CD1c-positive myeloid dendritic cell (primary cell): Measurements from ENCODE around the gene GCAT.
"Not testable (repeated sequence)": the region's sequence is repeated elsewhere in the genome, so short reads cannot be mapped to it uniquely, and the experiment has no call there.

ENCODE experiments used
- DNase-seq: peaks from one replicate; pipeline ENCODE4 v3.0.0-alpha.2; 2016; ENCODE audit errors: extremely low spot score

The GCAT gene

DNA sequence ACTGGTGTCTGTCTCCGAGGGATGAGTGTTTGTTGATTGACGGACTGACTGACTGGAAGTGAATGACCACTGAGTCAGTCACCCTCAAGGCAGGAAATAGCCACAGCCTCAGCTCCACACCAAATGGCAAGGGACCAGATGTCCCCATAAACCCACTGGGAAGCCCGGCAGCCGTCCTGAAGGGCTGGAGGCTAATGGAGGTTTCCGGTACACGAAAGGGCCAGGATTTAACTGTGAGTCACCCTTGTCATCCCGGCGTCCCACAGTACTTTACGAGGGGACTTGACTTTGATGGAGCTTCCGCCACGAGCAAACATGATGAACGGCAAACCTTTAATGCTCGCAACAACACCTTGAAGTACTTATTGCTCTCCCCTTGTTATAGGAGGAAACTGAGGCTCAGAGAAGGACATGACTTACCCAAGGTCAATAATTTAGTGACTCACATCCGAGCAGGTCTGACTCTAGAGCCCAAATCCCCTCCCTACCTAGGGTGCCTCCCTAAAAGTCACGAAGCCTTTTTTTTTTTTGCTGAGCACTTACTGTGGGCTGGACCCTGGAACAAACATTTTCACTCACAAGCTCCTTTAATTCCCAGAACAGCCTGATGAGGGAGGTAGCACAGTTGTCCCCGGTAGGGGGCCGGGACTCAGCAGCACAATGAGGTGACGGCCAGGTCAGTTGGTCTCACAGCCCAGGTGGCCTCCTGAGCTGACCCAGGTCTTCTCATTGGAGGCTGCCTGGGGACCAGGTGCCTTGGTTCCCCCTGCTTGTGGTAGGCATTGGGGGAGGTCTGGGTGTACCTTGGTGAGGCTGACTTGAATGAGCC lies 25.2 kb upstream of the GCAT start:
- DNase-seq: no peak

DNA sequence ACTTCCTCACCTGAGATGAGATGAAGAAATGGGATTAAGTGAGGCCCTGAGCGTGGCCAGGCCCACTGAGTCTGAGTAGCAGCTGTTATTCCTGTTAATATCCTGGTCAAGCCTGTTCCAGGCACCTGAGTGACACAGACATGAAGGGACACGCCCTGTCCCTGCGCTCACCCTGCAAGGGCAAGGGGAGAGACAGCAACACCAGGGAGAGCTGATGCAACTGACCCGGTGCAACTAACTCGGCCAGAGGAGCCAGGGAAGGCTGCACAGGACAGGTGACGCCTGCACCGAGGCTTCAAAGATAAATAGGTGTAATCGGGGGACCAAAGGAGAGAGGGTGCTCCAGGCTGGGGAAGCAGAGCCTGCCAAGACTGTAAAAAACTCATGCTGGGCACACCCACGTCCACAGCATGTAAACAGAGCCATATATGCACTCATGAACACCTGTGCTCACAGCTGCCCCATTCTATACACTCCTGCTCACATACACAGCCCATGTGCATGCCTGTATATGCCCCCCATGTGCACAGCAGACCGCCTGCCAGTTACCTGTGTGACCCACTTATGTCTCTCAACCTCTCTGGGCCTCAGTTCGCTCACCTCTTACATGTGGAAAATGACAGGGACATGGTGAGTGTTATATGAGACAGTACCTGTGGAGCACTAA lies 22.8 kb upstream of the GCAT start:
- no peak for DNase-seq

DNA sequence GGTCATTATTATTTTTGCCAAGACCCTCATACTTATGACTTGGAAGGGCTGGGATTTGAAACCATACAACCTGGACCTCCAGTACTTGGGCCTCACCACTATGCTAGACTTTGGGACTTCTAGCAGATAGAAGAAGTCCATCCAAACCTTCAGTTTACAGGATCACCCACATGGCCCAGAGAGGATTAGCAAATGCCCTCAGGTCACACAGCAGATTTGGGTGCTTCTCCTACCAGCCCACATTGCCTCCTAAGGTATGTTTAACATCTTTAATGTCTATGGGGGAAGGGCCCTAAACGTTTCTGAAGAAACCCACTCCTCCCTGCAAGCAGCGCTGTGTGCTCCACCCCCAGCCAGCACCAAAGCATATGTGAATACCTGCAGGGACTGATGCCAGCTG lies 17.5 kb upstream of the GCAT start:
- no peak for DNase-seq

DNA sequence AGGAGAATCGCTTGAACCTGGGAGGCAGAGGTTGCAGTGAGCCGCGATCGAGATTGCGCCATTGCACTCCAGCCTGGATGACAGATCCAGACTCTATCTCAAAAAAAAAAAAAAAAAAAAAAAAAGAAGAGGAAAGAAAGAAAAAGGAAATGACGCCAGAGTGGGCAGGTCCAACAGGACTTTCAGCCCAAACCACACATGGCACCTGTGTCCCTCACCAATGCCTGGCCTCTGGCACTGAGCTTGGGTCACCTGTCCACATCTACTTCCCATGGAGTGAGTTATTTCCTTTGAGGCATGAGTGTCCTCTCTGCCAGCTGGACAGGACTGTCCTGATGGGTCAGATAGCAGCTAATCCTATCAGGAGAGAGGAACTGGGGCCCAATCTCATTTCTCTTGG lies 15.2 kb upstream of the GCAT start:
- DNase-seq: no peak

DNA sequence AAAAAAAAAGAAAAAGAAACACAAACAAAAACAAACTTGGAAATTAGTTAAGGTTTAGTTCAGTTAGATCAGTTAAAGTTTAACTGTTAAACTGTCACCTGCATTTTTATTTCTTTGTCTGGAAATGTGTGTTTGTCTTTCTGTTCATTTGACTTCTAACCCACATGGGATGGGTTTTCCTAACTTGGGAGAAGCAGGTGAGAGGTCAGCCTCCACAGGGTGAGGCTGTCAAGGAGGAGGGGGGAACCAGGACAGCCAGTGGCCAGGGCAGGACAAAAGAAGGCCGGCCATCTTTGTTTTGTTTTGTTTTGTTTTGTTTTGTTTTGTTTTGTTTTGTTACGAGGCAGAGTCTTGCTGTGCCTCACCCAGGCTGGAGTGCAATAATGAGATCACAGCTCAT lies 13.4 kb upstream of the GCAT start:
- no peak for DNase-seq

DNA sequence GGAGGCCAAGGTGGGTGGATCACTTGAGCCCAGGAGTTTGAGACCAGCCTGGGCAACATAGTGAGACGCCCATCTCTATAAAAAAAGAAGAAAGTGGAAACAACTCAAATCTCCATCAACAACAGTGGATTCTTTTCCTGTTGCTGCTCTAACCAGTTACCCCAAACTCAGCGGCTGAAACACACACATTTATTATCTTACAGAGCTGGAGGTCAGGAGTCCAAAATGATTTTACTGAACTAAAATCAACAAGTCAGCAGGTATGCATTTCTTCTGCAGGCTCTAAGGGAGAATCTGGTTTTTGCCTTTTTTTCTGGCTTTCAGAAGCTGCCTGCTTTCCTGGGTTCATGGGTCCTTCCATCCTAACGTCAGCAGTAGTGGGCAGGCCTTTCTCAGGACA lies 11.7 kb upstream of the GCAT start:
- no peak for DNase-seq

DNA sequence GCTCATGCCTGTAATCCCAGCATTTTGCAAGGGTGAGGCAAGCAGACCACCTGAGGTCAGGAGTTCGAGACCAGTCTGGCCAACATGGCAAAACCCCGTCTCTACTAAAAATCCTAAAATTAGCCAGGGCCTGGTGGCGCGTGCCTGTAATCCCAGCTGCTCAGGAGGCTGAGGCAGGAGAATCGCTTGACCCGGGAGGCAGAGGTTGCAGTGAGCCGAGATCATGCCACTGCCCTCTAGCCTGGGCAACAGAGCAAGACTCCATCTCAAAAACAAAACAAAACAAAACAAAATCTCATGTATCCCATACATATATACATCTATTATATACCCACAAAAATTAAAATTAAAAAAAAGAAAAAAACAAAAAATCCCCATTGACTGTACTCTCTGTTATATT lies 10.5 kb upstream of the GCAT start:
- not testable (repeated sequence) for DNase-seq

DNA sequence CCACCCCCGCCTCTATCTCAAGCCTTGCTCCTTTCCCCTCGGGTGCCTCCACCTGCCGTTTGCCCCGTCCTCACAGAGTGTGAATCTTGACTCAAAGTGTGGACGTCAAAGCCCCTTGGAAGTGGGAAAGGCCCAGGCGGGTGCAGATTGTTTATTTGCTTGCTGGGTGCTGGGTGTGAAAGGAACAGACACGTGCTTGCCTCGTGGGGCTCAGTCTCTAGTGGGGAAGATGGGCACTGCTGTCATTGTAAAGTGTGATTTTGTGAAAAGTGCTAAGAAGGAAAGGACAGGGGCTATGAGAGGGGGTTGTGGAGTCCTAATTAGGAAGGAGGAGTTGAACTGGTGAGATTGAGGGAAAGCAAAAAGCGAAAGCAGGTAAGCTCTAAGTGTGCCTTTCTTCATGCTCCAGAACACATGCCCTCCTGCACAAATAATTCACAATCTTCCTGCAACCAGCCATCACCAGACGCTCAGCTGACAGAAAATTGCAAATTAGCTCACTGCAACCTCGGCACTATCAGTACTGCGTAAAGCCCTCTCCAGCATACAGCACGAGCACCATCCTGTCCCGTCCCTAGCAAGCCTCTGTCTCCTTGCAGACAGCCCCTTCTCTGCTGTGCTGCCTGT lies 9.7 kb upstream of the GCAT start:
- no peak for DNase-seq

DNA sequence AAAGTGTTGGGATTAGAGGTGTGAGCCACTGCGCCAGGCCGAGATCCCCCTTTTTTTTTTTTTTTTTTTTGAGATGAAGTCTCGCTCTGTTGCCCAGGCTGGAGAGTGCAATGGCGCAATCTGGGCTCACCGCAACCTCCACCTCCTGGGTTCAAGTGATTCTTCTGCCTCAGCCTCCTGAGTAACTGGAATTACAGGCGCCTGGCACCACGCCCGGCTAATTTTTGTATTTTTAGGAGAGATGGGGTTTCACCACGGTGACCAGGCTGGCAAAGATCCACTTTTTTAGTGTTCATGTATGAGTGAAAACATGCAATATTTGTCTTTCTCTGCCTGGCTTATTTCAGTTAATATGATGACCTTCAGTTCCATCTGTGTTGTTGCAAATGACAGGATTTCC lies 7.8 kb upstream of the GCAT start:
- DNase-seq: not testable (repeated sequence)

DNA sequence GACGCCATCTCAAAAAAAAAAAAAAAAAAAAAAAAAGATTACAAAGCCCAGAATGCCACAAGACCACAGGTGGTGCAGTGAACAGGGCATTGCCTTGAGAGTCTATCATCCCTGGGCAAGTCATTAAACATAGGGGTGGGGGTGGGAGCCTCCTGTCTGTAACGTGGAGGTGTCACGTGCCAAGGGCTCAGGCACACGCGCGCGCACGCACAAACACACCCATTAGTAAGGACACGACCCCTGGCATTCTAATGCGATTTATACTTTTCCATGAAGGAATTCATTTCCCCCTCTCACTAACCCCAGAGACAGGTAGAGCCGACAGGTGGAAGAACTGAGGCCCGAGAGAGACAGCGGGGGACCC lies 5.8 kb upstream of the GCAT start:
- no peak for DNase-seq

DNA sequence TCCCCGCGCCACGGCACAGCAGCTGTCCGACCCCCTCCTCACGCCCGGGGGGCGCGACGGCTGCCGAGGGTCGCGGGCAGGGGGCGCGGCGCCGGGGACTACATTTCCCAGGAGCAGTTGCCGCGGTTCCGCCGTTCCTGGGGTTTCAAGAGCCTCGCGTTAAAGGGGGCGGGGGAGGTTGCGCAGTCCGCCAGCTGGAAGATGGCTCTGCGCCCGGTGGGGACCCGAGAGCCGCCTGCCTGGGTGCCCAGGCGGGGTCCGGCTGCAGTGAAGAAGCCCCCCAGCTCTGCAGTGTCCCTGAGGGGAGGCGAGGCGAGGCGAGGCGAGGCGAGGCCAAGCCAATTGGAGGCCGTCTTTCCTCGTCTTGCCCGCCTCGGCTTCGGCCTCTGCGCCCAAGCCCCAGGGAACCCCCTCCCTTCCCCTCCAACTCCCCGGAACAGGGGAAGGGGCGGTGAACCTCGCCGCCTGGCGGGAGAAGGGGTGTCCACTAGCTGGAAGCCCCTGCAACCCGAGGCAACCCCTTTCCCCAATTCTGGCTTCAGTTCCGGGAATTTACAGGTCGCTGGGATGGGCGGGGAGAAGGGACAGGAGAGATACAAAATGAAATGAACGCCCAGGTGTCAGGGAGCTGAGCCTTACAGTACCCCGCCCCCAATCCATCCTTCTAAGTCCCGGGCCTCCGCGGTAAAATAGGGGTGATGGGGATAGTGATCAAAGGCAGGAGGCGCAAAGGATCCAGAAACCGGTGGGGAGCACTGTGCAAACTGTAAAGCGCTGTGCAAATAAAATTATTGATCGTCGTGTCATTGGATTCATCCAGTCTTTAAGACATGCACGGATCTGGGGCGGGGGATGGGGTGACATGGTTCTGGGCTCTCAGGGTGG lies 5.2 kb upstream of the GCAT start:
- DNase-seq: peak; percentile 25

DNA sequence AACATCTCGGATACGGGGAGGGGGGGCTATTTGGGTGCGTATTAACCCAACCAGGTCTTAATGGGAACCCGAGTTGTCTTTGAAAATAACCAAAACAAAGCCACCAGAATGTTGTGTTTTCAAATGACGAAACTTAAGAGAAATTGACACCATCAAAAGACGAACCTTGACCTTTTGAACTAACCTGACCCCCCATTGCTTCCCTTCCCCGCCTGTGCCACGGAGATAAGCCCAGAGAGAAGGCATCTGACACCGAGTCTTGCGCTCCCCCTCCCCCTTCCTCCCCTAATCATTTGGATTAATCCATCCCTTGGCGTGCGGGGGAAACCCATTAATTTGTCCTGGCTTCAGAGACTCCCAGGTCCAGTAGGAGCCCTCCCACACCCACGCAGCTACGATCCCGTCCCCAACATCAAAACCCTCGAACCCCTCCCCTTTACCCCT lies 4.5 kb upstream of the GCAT start:
- DNase-seq: no peak

DNA sequence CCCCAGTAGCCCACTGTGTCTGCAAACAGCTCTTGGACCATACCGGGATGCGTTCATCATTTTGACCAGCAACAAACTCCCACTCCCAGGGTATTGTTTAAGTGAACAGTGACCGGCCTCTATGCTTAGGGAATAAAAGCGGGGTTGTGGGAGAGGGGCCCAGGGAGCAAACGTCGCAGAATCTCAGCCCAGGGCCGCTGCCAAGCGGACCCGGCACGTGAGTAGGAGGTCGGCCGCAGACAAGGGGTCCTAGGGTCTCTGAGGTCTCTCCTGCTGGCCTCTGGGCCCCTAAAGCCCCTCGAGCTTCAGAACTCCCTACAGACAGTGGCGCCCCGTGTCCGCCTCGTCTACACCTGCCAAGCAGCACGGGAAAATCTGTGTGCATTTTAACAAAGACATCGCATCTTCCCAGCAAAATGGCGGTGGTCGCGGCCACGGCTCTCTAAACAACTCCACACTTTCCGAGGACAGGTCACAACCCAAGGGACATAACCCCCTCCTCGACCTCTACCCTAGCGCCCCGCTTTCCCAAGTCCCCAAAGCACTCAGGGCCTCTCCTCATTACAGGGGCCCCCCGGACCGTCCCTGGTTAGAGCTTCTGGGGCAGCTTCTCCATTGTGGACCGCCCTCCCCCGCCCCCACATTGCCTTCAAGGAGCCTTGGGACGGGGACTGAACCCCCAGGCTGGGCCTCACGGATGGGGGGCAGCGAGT lies 3.9 kb upstream of the GCAT start:
- DNase-seq: no peak

DNA sequence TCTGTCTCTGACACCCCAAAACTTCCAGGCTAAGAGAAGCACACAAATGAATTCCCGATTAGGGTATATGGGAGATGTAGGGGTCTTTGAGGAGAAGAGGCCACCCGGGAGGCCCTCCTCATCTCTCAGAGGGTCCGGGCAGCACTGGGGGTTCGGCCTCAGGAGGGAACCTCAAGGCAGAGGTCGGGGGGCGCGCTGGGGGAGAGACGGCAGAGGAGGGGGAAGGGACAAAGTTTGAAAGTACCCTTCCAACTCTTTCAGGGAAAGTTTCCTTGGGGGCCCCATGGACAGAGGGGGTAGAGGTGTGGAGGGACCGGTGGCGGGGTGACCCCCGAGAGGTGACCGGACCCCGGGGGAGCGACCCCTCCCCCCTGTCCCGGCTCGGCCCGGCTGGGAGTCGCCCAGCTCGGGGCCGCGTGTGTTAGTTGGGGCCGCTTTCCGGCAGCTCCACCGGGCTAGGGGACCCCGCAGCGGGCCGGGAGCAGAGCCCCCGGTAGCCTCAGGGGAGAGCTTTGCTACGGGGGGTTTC lies 3.3 kb upstream of the GCAT start:
- DNase-seq: no peak

DNA sequence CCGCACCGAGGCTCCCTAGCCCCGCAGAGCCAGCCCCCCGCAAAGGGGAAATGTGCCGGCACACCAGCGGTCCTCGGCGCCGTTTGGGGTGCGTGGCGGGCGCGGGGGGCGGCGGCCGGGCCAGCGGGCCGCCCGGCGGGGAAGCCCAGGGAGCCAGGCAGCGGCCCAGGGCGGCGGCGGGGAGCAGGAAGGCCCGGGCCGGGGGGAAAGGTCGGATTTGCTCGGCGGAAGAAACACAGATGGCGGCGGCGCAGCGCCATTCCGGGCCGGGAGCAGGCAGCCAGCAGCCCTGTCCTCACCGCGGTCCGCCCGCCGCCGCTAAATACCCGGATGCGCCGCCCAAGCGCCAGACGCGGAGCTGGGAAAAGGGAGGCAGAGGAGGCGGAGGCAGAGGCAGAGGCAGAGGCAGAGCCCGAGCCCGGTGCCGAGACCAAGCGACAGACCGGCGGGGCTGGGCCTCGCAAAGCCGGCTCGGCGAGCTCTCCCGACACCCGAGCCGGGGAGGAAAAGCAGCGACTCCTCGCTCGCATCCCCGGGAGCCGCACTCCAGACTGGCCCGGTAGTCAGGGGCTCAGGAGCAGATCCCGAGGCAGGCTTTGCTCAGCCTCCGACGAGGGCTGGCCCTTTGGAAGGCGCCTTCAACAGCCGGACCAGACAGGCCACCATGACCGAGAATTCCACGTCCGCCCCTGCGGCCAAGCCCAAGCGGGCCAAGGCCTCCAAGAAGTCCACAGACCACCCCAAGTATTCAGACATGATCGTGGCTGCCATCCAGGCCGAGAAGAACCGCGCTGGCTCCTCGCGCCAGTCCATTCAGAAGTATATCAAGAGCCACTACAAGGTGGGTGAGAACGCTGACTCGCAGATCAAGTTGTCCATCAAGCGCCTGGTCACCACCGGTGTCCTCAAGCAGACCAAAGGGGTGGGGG lies 2.6 kb upstream of the GCAT start:
- DNase-seq: peak; percentile 83

DNA sequence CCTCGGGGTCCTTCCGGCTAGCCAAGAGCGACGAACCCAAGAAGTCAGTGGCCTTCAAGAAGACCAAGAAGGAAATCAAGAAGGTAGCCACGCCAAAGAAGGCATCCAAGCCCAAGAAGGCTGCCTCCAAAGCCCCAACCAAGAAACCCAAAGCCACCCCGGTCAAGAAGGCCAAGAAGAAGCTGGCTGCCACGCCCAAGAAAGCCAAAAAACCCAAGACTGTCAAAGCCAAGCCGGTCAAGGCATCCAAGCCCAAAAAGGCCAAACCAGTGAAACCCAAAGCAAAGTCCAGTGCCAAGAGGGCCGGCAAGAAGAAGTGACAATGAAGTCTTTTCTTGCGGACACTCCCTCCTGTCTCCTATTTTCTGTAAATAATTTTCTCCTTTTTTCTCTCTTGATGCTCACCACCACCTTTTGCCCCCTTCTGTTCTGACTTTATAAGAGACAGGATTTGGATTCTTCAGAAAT lies 1.9 kb upstream of the GCAT start:
- DNase-seq: no peak

DNA sequence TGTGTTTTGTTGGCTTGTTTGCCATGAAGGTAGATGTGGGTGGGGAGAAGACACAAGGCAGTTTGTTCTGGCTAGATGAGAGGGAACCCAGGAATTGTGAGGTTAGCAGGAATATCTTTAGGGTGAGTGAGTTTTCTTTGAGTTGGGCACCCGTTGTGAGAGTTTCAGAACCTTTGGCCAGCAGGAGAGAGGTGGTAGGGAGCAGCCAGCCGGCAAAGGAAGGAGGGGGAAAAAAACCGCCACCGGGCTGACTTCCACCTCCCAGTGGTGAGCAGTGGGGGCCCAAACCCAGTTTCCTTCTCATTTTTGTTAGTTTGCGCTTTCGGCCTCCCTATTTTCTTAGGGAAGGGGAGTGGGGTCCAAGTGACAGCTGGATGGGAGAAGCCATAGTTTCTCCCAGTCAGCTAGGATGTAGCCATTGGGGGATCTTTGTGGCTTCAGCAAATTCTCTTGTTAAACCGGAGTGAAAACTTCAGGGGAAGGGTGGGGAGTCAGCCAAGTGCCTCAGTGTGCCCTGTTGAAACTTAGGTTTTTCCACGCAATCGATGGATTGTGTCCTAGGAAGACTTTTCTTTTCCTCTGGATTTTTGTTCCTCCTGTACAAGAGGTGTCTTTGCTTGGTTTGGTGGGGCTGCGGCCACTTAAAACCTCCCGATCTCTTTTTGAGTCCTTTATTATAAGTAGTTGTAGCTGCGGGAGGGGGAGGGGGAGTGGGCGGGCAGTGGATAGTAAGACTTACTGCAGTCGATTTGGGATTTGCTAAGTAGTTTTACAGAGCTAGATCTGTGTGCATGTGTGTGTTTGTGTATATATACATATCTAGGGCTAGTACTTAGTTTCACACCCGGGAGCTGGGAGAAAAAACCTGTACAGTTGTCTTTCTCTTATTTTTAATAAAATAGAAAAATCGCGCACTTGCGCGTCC lies 1.1 kb upstream of the GCAT start:
- peak; percentile 25 for DNase-seq

DNA sequence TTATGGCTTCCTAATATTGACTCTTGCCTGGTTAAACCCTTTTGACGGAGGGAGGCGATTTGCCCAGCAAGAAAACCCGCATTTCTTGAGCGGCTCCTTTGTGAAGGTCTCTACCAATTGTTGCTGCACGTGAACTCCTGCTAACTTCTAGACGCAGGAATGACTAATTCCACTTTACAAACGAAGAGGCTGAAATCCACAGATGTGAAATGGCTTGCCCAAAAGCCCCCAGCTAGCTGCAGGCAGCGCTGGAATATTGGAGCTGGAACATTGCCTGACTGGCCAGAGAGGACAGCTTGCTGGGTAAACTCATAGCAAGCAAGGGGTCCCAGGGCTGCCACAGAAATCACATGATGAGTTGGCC lies 542 bp downstream of the GCAT start:
- DNase-seq: no peak
